ENCODE data around the gene PPP1R15B. TPM values are rescaled to one million over a fixed set of nuclear protein-coding genes. Genes with fewer than 3 reads are reported as not detected.

Gene PPP1R15B
- total and polyA plus RNA-seq, 4 donors, result 13.0 to 54.0 (median 26.1) TPM

DNA sequence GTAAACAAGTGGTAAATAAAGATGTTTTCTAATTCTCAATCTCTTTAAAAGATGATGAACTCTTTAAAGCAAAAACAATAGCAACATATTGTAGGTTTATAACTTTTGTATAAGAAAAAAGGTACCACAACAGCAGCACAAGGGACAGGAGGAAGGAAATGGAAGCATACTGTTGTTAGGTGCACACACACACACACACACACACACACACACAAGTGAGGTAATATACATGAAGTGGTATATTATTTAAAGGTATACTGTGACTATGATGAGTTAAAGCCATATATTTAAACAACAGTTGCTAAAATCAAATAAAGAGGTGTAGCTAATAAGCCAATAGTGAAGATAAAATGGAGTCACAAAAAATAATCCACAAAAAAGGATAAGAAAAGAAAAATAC, 20.0 kb downstream of the PPP1R15B start:
- Histone ChIP-seq H3K9me3 (ENCODE audit: control insufficient read depth in 4 of 4, low read length in 3 of 4) (no peaks in the 10 kb centered on the region), H3K9ac (ENCODE audit: low read depth in 1 of 2, low read length in 2 of 2) (no peak overlapping the region), H3K4me3 (ENCODE audit: low read depth in 1 of 3, low read length in 3 of 3) (no peak overlapping the region), H3K36me3 (ENCODE audit: control insufficient read depth in 4 of 4, insufficient read depth in 3 of 4, low read depth in 1 of 4, low read length in 3 of 4) (no peaks in the 10 kb centered on the region), H3K4me1 (ENCODE audit: control insufficient read depth in 4 of 4, insufficient read depth in 4 of 4, low read length in 3 of 4) (no peaks in the 10 kb centered on the region), H3K27ac (ENCODE audit: low read depth in 1 of 2, low read length in 2 of 2) (no peak overlapping the region), H3K27me3 (ENCODE audit: control insufficient read depth in 4 of 4, insufficient read depth in 4 of 4, low read length in 3 of 4) (no peaks in the 10 kb centered on the region)
- no peak for DNase-seq (ENCODE audit: low spot score)
- no peak for TF ChIP-seq HNF4A (conservative IDR thresholded peaks at IDR 0.05)
- TF ChIP-seq, protein P1, sequence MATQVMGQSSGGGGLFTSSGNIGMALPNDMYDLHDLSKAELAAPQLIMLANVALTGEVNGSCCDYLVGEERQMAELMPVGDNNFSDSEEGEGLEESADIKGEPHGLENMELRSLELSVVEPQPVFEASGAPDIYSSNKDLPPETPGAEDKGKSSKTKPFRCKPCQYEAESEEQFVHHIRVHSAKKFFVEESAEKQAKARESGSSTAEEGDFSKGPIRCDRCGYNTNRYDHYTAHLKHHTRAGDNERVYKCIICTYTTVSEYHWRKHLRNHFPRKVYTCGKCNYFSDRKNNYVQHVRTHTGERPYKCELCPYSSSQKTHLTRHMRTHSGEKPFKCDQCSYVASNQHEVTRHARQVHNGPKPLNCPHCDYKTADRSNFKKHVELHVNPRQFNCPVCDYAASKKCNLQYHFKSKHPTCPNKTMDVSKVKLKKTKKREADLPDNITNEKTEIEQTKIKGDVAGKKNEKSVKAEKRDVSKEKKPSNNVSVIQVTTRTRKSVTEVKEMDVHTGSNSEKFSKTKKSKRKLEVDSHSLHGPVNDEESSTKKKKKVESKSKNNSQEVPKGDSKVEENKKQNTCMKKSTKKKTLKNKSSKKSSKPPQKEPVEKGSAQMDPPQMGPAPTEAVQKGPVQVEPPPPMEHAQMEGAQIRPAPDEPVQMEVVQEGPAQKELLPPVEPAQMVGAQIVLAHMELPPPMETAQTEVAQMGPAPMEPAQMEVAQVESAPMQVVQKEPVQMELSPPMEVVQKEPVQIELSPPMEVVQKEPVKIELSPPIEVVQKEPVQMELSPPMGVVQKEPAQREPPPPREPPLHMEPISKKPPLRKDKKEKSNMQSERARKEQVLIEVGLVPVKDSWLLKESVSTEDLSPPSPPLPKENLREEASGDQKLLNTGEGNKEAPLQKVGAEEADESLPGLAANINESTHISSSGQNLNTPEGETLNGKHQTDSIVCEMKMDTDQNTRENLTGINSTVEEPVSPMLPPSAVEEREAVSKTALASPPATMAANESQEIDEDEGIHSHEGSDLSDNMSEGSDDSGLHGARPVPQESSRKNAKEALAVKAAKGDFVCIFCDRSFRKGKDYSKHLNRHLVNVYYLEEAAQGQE (IDR thresholded peaks at IDR 0.05), result no peak
- no peak for TF ChIP-seq FOXA1 (IDR thresholded peaks at IDR 0.05)
- TF ChIP-seq GABPA (IDR thresholded peaks at IDR 0.05 in 1 of 2, conservative IDR thresholded peaks at IDR 0.05 in 1 of 2), result no peak
- TF ChIP-seq HNF4G (IDR thresholded peaks at IDR 0.05), result no peak
- TF ChIP-seq, protein P2, sequence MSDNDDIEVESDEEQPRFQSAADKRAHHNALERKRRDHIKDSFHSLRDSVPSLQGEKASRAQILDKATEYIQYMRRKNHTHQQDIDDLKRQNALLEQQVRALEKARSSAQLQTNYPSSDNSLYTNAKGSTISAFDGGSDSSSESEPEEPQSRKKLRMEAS (IDR thresholded peaks at IDR 0.05), result no peak
- TF ChIP-seq JUND (IDR thresholded peaks at IDR 0.05), result no peak
- TF ChIP-seq, protein P3, sequence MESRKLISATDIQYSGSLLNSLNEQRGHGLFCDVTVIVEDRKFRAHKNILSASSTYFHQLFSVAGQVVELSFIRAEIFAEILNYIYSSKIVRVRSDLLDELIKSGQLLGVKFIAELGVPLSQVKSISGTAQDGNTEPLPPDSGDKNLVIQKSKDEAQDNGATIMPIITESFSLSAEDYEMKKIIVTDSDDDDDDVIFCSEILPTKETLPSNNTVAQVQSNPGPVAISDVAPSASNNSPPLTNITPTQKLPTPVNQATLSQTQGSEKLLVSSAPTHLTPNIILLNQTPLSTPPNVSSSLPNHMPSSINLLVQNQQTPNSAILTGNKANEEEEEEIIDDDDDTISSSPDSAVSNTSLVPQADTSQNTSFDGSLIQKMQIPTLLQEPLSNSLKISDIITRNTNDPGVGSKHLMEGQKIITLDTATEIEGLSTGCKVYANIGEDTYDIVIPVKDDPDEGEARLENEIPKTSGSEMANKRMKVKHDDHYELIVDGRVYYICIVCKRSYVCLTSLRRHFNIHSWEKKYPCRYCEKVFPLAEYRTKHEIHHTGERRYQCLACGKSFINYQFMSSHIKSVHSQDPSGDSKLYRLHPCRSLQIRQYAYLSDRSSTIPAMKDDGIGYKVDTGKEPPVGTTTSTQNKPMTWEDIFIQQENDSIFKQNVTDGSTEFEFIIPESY (IDR thresholded peaks at IDR 0.05), result no peak
- TF ChIP-seq NR2F2 (IDR thresholded peaks at IDR 0.05), result no peak
- TF ChIP-seq TAF1 (conservative IDR thresholded peaks at IDR 0.05), result no peak
- no peak for TF ChIP-seq SP1 (IDR thresholded peaks at IDR 0.05)
- TF ChIP-seq YY1 (IDR thresholded peaks at IDR 0.05), result no peak
- TF ChIP-seq RAD21 (IDR thresholded peaks at IDR 0.05), result no peak
- no peak for TF ChIP-seq EGR1 (IDR thresholded peaks at IDR 0.05; ENCODE audit: low read depth in 2 of 2)
- TF ChIP-seq, protein P4, sequence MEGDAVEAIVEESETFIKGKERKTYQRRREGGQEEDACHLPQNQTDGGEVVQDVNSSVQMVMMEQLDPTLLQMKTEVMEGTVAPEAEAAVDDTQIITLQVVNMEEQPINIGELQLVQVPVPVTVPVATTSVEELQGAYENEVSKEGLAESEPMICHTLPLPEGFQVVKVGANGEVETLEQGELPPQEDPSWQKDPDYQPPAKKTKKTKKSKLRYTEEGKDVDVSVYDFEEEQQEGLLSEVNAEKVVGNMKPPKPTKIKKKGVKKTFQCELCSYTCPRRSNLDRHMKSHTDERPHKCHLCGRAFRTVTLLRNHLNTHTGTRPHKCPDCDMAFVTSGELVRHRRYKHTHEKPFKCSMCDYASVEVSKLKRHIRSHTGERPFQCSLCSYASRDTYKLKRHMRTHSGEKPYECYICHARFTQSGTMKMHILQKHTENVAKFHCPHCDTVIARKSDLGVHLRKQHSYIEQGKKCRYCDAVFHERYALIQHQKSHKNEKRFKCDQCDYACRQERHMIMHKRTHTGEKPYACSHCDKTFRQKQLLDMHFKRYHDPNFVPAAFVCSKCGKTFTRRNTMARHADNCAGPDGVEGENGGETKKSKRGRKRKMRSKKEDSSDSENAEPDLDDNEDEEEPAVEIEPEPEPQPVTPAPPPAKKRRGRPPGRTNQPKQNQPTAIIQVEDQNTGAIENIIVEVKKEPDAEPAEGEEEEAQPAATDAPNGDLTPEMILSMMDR (IDR thresholded peaks at IDR 0.05; ENCODE audit: low read depth, low read length, missing input control), result no peak
- no peak for TF ChIP-seq RXRA (IDR thresholded peaks at IDR 0.05)
- no peak for TF ChIP-seq FOXA2 (IDR thresholded peaks at IDR 0.05)
- TF ChIP-seq, protein P5, sequence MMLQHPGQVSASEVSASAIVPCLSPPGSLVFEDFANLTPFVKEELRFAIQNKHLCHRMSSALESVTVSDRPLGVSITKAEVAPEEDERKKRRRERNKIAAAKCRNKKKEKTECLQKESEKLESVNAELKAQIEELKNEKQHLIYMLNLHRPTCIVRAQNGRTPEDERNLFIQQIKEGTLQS (IDR thresholded peaks at IDR 0.05), result no peak
